Spleen (tissue), 11 donors: ENCODE data around the gene NSG1. TPM values are rescaled to one million over a fixed set of nuclear protein-coding genes. Genes with fewer than 3 reads are reported as not detected.
"Not testable (repeated sequence)": the region's sequence is repeated elsewhere in the genome, so short reads cannot be mapped to it uniquely, and the experiment has no call there.

Source experiments
- DNase-seq: peaks from one replicate; pipeline ENCODE4 v3.0.0-alpha.2; 2020
- H3K27ac ChIP-seq, 8 donors: fragments of 200-600 bp; sonication (generic) in 7 of 8; 1 replicate in 4 of 8; 2 replicates in 4 of 8; pipeline versions ENCODE4 v1.5.0 to v1.8.0; 2016 to 2021; ENCODE audit warnings: inconsistent platforms in 4 of 8, mild to moderate bottlenecking in 4 of 8, moderate library complexity in 1 of 8
- H3K27me3 ChIP-seq, 7 donors: fragments of 200-600 bp; sonication (generic) in 6 of 7; replicated peaks in 1 of 7; 1 replicate in 4 of 7; 2 replicates in 3 of 7; pipeline versions ENCODE4 v1.5.0 to v1.8.0; 2016 to 2021; ENCODE audit warnings: inconsistent platforms in 3 of 7, mild to moderate bottlenecking in 1 of 7
- H3K36me3 ChIP-seq, 6 donors: fragments of 200-600 bp; sonication (generic) in 5 of 6; 1 replicate in 4 of 6; 2 replicates in 2 of 6; pipeline versions ENCODE4 v1.5.0 to v1.8.0; 2016 to 2021; ENCODE audit warnings: inconsistent platforms in 2 of 6
- H3K4me1 ChIP-seq, 6 donors: fragments of 200-600 bp; sonication (generic) in 5 of 6; 1 replicate in 3 of 6; 2 replicates in 3 of 6; pipeline versions ENCODE4 v1.5.0 to v1.8.0; 2016 to 2021; ENCODE audit warnings: inconsistent platforms in 3 of 6
- H3K4me3 ChIP-seq, 8 donors: fragments of 200-600 bp; sonication (generic) in 7 of 8; 1 replicate in 4 of 8; 2 replicates in 4 of 8; pipeline versions ENCODE4 v1.5.0 to v1.8.0; 2016 to 2021; ENCODE audit warnings: inconsistent platforms in 4 of 8, mild to moderate bottlenecking in 4 of 8, moderate library complexity in 2 of 8
- H3K9me3 ChIP-seq, 8 donors: fragments of 200-600 bp; sonication (generic) in 7 of 8; 1 replicate in 4 of 8; 2 replicates in 4 of 8; pipeline versions ENCODE4 v1.5.0 to v1.8.0; 2016 to 2021; ENCODE audit warnings: inconsistent platforms in 4 of 8
- POLR2A ChIP-seq, 3 donors: fragments of 450-650 bp; IDR thresholded peaks; one replicate each; pipeline ENCODE4 v1.5.1; 2017; ENCODE audit warnings: antibody characterized with exemption in 3 of 3, mild to moderate bottlenecking in 1 of 3
- POLR2AphosphoS5 ChIP-seq, 3 donors: sonication (generic); formaldehyde crosslinking; IDR thresholded peaks; one replicate each; pipeline ENCODE4 v1.5.1; 2017; ENCODE audit warnings: antibody characterized with exemption in 3 of 3
- WGBS, 5 donors: extraction: QIAGEN DNeasy Blood & Tissue Kit in 3 of 5; methylation state at CpG; one replicate each; pipeline versions ENCODE4 v1.1.5 to v1.1.7; 2013 to 2018; 5-methylcytosine and 5-hydroxymethylcytosine counted together
- intact Hi-C: fragments of 100-400 bp; cut with DNase I; formaldehyde crosslinking; loops from one replicate; pipeline ENCODE4 v1.15.0; 2023; ENCODE audit warnings: low total_unique reads
- polyA plus RNA-seq, 3 donors: library from polyadenylated mRNA; stranded (reverse); fragments of 200-250 nt; gene quantifications; one replicate each; pipeline ENCODE4 v1.2.1, GENCODE V29; 2013
- total RNA-seq, 7 donors: library from RNA; depleted of rRNA in 3 of 7; stranded (reverse); fragments of >200 nt in 3 of 7; fragmentation: NEBNext Ultra II Directional in 4 of 7; extraction: Animal tissue kit (Norgen Biotek cat#: 25700) in 4 of 7; gene quantifications; one replicate each; pipeline versions ENCODE4 v1.1.0 to v1.2.1, GENCODE V29; 2016 to 2021
- TF ChIP-seq, protein P1 (sequence below), 11 experiments: fragments of 200-600 bp in 7 of 11; fragments of 450-650 bp in 4 of 11; sonication (generic) in 4 of 11; IDR thresholded peaks in 8 of 11; conservative IDR thresholded peaks in 3 of 11; 1 replicate in 7 of 11; 2 replicates in 4 of 11; pipeline versions ENCODE4 v1.4.0 to v1.8.0; 2016 to 2021; ENCODE audit warnings: antibody characterized with exemption in 11 of 11, inconsistent platforms in 4 of 11, mild to moderate bottlenecking in 1 of 11
- donor health status: healthy with polysubstance abuse.
- donor health status: DM: no; HTN: no; CAD: no; lungs with moderate emphysema.
- donor health status: DM: no; HTN: no; CAD: no.
- donor health status: Bipolar disorder and iron deficiency.
- donor health status: healthy.
- donor health status: DM: no; HTN: no; CAD: no.
- donor health status: DM: yes; HTN: yes; CAD: no.

NSG1 gene
- total and polyA plus RNA-seq, 10 donors, result 0.22 to 4.1 (median 1.4) TPM

DNA sequence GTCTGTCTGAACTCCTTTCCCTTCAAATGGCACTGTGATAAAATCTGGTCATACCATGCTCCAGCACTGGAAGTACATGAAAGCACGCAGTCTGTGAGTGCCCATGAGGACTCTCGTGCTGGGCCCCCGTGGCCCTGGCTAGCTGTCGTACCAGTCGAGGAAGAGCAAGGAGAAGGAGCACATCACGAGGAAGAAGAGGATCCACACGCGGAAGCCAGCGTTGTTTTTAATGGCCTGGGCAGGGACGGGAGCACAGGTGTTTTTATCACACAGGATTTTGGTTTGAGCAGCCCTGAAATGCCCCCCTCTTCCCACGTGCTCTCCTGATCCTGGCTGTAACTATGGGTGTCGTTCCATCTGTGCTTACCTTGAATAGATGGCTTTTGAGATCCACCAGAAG, 33.0 kb downstream of the NSG1 start:
- Histone ChIP-seq H3K36me3 (peaks cover 3 to 97% (median 65%) of the 10 kb centered on the region in 6 donors), H3K27ac (no peak overlapping the region), H3K9me3 (peaks cover 0 to 5% (median 0%) of the 10 kb centered on the region in 8 donors), H3K4me3 (no peak overlapping the region), H3K4me1 (peaks cover 0 to 6% (median 0%) of the 10 kb centered on the region in 6 donors), H3K27me3 (no peaks in the 10 kb centered on the region)
- intact Hi-C loops, result no loop called here
- TF ChIP-seq POLR2AphosphoS5 (IDR thresholded peaks at IDR 0.05), result no peak
- DNase-seq, result no peak
- 95 to 97% (median 96%) methylated on average over 12 of the region's 12 CpGs for WGBS, 5 donors

DNA sequence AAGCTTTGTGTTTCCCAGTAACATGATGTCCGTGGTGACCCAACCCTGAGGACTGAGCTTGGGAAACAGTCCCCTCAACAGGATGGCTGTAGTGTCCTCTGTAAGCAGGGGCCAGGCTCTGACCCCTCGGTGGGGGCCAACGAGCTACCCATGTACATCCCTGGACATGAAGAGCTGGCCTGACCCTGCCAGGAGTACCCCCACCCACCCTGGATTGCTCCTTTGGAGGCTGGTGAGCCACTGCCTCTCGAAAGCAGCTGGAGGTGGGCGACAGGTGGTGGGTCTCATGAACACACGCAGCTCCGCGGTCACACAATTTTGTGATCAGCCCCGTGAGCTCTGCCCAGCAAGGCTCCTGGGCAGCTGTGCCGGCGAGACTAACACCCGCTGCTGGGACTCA, 33.5 kb downstream of the NSG1 start:
- no peak for DNase-seq
- WGBS, 5 donors, result 96 to 99% (median 97%) methylated on average over 12 of the region's 12 CpGs
- H3K4me1 ChIP-seq, result peaks cover 0 to 6% (median 0%) of the 10 kb centered on the region in 6 donors
- intact Hi-C loops, result no loop called here
- peaks cover 0 to 5% (median 0%) of the 10 kb centered on the region in 8 donors for H3K9me3 ChIP-seq
- no peak for TF ChIP-seq POLR2AphosphoS5 (IDR thresholded peaks at IDR 0.05)
- no peak for TF ChIP-seq POLR2A (IDR thresholded peaks at IDR 0.05)
- TF ChIP-seq, protein P1, sequence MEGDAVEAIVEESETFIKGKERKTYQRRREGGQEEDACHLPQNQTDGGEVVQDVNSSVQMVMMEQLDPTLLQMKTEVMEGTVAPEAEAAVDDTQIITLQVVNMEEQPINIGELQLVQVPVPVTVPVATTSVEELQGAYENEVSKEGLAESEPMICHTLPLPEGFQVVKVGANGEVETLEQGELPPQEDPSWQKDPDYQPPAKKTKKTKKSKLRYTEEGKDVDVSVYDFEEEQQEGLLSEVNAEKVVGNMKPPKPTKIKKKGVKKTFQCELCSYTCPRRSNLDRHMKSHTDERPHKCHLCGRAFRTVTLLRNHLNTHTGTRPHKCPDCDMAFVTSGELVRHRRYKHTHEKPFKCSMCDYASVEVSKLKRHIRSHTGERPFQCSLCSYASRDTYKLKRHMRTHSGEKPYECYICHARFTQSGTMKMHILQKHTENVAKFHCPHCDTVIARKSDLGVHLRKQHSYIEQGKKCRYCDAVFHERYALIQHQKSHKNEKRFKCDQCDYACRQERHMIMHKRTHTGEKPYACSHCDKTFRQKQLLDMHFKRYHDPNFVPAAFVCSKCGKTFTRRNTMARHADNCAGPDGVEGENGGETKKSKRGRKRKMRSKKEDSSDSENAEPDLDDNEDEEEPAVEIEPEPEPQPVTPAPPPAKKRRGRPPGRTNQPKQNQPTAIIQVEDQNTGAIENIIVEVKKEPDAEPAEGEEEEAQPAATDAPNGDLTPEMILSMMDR (IDR thresholded peaks at IDR 0.05 in 8 of 11, conservative IDR thresholded peaks at IDR 0.05 in 3 of 11), result no peak
- H3K4me3 ChIP-seq, result no peak overlapping the region
- no peak overlapping the region for H3K27ac ChIP-seq
- no peaks in the 10 kb centered on the region for H3K27me3 ChIP-seq
- peaks cover 3 to 100% (median 68%) of the 10 kb centered on the region in 6 donors for H3K36me3 ChIP-seq

DNA sequence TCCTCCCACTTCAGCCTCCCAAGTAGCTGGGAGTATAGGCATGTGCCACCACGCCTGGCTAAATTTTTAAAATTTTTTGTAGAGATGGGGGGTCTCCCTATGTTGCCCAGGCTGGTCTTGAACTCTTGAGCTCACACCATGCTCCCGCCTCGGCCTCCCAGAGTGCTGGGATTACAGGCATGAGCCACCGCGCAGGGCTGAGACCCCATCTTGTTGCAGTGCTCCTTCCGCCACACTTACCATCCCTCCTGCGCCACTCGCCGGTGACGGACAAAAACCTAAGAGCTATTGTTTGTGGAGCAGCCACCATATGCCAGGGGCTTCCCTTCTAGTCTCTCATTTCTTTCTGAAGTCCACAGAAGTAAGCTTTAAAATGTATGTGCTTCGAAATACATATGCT, 34.5 kb downstream of the NSG1 start:
- DNase-seq, result no peak
- 96 to 99% (median 97%) methylated on average over 11 of the region's 11 CpGs for WGBS, 5 donors

DNA sequence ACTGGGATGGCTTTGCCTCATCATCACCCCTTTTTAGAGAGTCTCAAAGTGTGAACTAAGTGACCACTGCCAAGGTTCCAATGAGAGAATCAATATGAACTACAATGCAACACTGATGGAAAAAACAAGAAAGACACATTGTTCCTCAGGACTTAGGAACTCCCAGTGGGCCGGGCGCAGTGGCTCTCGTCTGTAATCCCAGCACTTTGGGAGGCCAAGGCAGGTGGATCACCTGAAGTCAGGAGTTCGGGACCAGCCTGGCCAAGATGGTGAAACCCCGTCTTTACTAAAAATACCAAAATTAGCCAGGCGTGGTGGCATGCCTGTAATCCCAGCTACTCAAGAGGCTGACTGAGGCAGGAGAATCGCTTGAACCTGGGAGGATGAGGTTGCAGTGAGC, 35.2 kb downstream of the NSG1 start:
- DNase-seq, H3K27me3 ChIP-seq, H3K27ac ChIP-seq, H3K4me3 ChIP-seq, H3K9me3 ChIP-seq, intact Hi-C loops: not testable (repeated sequence)
- H3K4me1 ChIP-seq, result peaks cover 0 to 10% (median 0%) of the 10 kb centered on the region in 6 donors
- WGBS, 5 donors, result 94 to 100% (median 96%) methylated on average over 7 of the region's 7 CpGs
- H3K36me3 ChIP-seq, result peaks cover 3 to 100% (median 64%) of the 10 kb centered on the region in 6 donors

More for the DNA sequence above, 34.5 kb downstream of the NSG1 start:
- Histone ChIP-seq H3K4me3 (no peak overlapping the region), H3K27me3 (no peaks in the 10 kb centered on the region), H3K36me3 (peaks cover 3 to 100% (median 64%) of the 10 kb centered on the region in 6 donors), H3K27ac (no peak overlapping the region), H3K9me3 (no peaks in the 10 kb centered on the region), H3K4me1 (peaks cover 0 to 6% (median 0%) of the 10 kb centered on the region in 6 donors)
- TF ChIP-seq POLR2A (IDR thresholded peaks at IDR 0.05) (no peak), POLR2AphosphoS5 (IDR thresholded peaks at IDR 0.05) (no peak)
- TF ChIP-seq, protein P1 (IDR thresholded peaks at IDR 0.05 in 8 of 11, conservative IDR thresholded peaks at IDR 0.05 in 3 of 11), result no peak
- intact Hi-C loops, result no loop called here

DNA sequence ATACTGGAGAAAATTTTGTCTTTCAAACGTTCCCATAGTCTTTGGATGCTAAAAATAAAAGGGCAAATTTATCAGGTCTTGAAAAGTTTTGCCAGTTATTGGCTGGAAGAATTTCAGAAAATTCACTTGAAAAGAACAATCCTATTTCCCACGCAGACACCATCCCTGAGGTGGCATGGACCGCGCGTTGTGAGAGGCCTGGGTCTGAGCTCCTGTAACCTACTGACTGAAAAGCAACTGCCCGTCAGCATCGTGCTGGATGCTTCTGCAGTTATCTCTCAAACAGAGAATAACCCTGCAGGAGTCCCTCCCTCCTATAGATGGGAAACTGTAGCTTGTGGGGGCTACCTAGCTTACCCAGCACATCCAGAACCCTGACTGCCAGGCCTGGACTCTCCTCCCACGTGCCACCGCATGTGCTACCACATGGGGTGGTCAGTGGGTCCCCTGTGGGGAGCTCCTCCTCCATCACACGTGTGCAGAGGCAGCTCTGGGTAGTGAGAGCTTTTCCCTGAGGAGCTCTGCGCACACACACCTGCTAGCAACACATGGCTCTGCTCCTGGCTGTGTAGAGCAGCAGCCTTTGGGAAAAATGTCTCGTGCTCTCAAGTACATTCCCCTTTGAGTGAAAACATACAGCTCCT, 36.1 kb downstream of the NSG1 start:
- TF ChIP-seq, protein P1 (IDR thresholded peaks at IDR 0.05 in 8 of 11, conservative IDR thresholded peaks at IDR 0.05 in 3 of 11), result no peak
- no peak for TF ChIP-seq POLR2AphosphoS5 (IDR thresholded peaks at IDR 0.05)
- intact Hi-C loops, result no loop called here
- H3K27ac ChIP-seq, result no peak overlapping the region
- no peak for DNase-seq
- H3K4me3 ChIP-seq, result no peak overlapping the region
- no peaks in the 10 kb centered on the region for H3K9me3 ChIP-seq
- WGBS, 5 donors, result 89 to 93% (median 91%) methylated on average over 11 to 12 of the region's 12 CpGs
- H3K27me3 ChIP-seq, result no peaks in the 10 kb centered on the region
- peaks cover 3 to 100% (median 65%) of the 10 kb centered on the region in 6 donors for H3K36me3 ChIP-seq
- peaks cover 0 to 16% (median 0%) of the 10 kb centered on the region in 6 donors for H3K4me1 ChIP-seq
